MM.1S (cell line): ENCODE results near the gene ATP8A1.

Source experiments
- DNase-seq: peaks from one replicate; pipeline ENCODE4 v3.0.0-alpha.2; 2015
- H2AFZ ChIP-seq: fragments of 300-600 bp; sonication (generic); 2 replicates; pipeline ENCODE4 v1.6.0; 2016; ENCODE audit warnings: antibody characterized with exemption, low read length
- H3F3A ChIP-seq: fragments of 300-600 bp; sonication (generic); 2 replicates; pipeline ENCODE4 v1.6.1; 2016; ENCODE audit warnings: mild to moderate bottlenecking, antibody characterized with exemption, low read length, moderate library complexity, mixed read lengths; ENCODE audit not compliant: insufficient read depth
- H3K27ac ChIP-seq: fragments of 300-600 bp; sonication (generic); 2 replicates; pipeline ENCODE4 v1.5.1; 2016; ENCODE audit warnings: mild to moderate bottlenecking, low read length
- H3K27me3 ChIP-seq: fragments of 300-600 bp; sonication (generic); replicated peaks from 2 replicates; pipeline ENCODE4 v1.6.0; 2016; ENCODE audit warnings: low read length; ENCODE audit not compliant: insufficient read depth
- H3K36me3 ChIP-seq: fragments of 300-600 bp; sonication (generic); replicated peaks from 2 replicates; pipeline ENCODE4 v1.6.1; 2016; ENCODE audit warnings: mild to moderate bottlenecking, low read length, mixed read lengths; ENCODE audit not compliant: insufficient read depth
- H3K4me1 ChIP-seq: fragments of 300-600 bp; sonication (generic); 2 replicates; pipeline ENCODE4 v1.6.1; 2016; ENCODE audit warnings: low read length, mixed read lengths
- H3K4me2 ChIP-seq: fragments of 300-600 bp; sonication (generic); 2 replicates; pipeline ENCODE4 v1.6.0; 2016; ENCODE audit warnings: low read depth, low read length
- H3K4me3 ChIP-seq: fragments of 300-600 bp; sonication (generic); 2 replicates; pipeline ENCODE4 v1.5.1; 2016; ENCODE audit warnings: low read length, mixed read lengths
- H3K79me2 ChIP-seq: fragments of 300-600 bp; sonication (generic); 2 replicates; pipeline ENCODE4 v1.6.1; 2016; ENCODE audit warnings: mixed run types, low read length, mixed read lengths
- H3K9ac ChIP-seq: fragments of 300-600 bp; sonication (generic); 2 replicates; pipeline ENCODE4 v1.6.1; 2016; ENCODE audit warnings: low read length, mixed read lengths
- H3K9me2 ChIP-seq: fragments of 300-600 bp; sonication (generic); replicated peaks from 2 replicates; pipeline ENCODE4 v1.6.1; 2016; ENCODE audit warnings: mild to moderate bottlenecking, low read length, mixed read lengths; ENCODE audit not compliant: insufficient read depth
- H3K9me3 ChIP-seq: fragments of 300-600 bp; sonication (generic); replicated peaks from 2 replicates; pipeline ENCODE4 v1.6.1; 2016; ENCODE audit warnings: mild to moderate bottlenecking, low read length, mixed read lengths; ENCODE audit not compliant: insufficient read depth
- H4K20me1 ChIP-seq: fragments of 300-600 bp; sonication (generic); 2 replicates; pipeline ENCODE4 v1.6.1; 2016; ENCODE audit warnings: mild to moderate bottlenecking, low read length, moderate library complexity, mixed read lengths; ENCODE audit not compliant: insufficient read depth
- CTCF ChIP-seq: fragments of 300-600 bp; sonication (generic); IDR thresholded peaks from 2 replicates; pipeline ENCODE4 v1.5.1; 2016; ENCODE audit warnings: antibody characterized with exemption, low read length, mixed read lengths
- EZH2 ChIP-seq: fragments of 300-600 bp; sonication (generic); optimal IDR thresholded peaks from 2 replicates; pipeline ENCODE3; 2017; ENCODE audit warnings: low read depth, mild to moderate bottlenecking, antibody characterized with exemption, low read length, mixed read lengths
- EZH2phosphoT487 ChIP-seq: fragments of 300-600 bp; sonication (generic); IDR thresholded peaks from 2 replicates; pipeline ENCODE4 v1.6.1; 2018; ENCODE audit warnings: antibody characterized with exemption, low read length

The ATP8A1 gene

GRCh38 chr4:42366959-42367358 is 289.9 kb downstream of the ATP8A1 start:
- no peak overlapping the region for H3K27ac ChIP-seq
- no peaks in the 10 kb centered on the region for H3K79me2 ChIP-seq
- no peak overlapping the region for H3K9ac ChIP-seq
- H3K36me3 ChIP-seq, result no peaks in the 10 kb centered on the region
- H3K27me3 ChIP-seq, result no peaks in the 10 kb centered on the region
- no peaks in the 10 kb centered on the region for H4K20me1 ChIP-seq
- no peak overlapping the region for H2AFZ ChIP-seq
- no peaks in the 10 kb centered on the region for H3K4me1 ChIP-seq
- no peaks in the 10 kb centered on the region for H3F3A ChIP-seq
- no peak for DNase-seq
- no peak overlapping the region for H3K4me3 ChIP-seq
- no peaks in the 10 kb centered on the region for H3K9me2 ChIP-seq
- TF ChIP-seq CTCF, result no peak
- no peak for TF ChIP-seq EZH2phosphoT487
- TF ChIP-seq EZH2, result no peak
- H3K4me2 ChIP-seq, result no peak overlapping the region
- H3K9me3 ChIP-seq, result no peaks in the 10 kb centered on the region

GRCh38 chr4:42364266-42365053 is 292.4 kb downstream of the ATP8A1 start:
- Histone ChIP-seq H4K20me1 (no peaks in the 10 kb centered on the region), H3K9me3 (no peaks in the 10 kb centered on the region), H3K4me1 (no peaks in the 10 kb centered on the region), H3K4me3 (no peak overlapping the region), H3K27me3 (no peaks in the 10 kb centered on the region), H3K36me3 (no peaks in the 10 kb centered on the region), H3K4me2 (no peak overlapping the region), H3K27ac (no peak overlapping the region), H3K9ac (no peak overlapping the region), H2AFZ (no peak overlapping the region), H3K79me2 (no peaks in the 10 kb centered on the region), H3F3A (no peaks in the 10 kb centered on the region), H3K9me2 (no peaks in the 10 kb centered on the region)
- no peak for TF ChIP-seq EZH2
- TF ChIP-seq EZH2phosphoT487, result no peak
- no peak for TF ChIP-seq CTCF
- no peak for DNase-seq

GRCh38 chr4:42363614-42364013 is 293.3 kb downstream of the ATP8A1 start:
- H4K20me1 ChIP-seq, result no peaks in the 10 kb centered on the region
- no peak overlapping the region for H3K4me3 ChIP-seq
- no peaks in the 10 kb centered on the region for H3K9me2 ChIP-seq
- H3K27ac ChIP-seq, result no peak overlapping the region
- H3K27me3 ChIP-seq, result no peaks in the 10 kb centered on the region
- H3K4me1 ChIP-seq, result no peaks in the 10 kb centered on the region
- no peak for DNase-seq
- no peak overlapping the region for H2AFZ ChIP-seq
- H3K9ac ChIP-seq, result no peak overlapping the region
- no peaks in the 10 kb centered on the region for H3K36me3 ChIP-seq
- H3K79me2 ChIP-seq, result no peaks in the 10 kb centered on the region
- no peaks in the 10 kb centered on the region for H3K9me3 ChIP-seq
- H3F3A ChIP-seq, result no peaks in the 10 kb centered on the region
- H3K4me2 ChIP-seq, result no peak overlapping the region
- TF ChIP-seq EZH2phosphoT487 (no peak), EZH2 (no peak), CTCF (no peak)
